SH-SY5Y (cell line): Measurements from ENCODE around the gene SLC48A1.

Experiments
- GATA2 ChIP-seq: IDR thresholded peaks from 2 replicates; pipeline ENCODE4 v1.6.1; 2011; ENCODE audit warnings: mild to moderate bottlenecking, low read depth, low read length
- GATA3 ChIP-seq: IDR thresholded peaks from 2 replicates; pipeline ENCODE4 v1.6.1; 2011; ENCODE audit warnings: low read depth, mild to moderate bottlenecking, low read length, moderate library complexity

GRCh38 chr12:47785036-47785886, 12.2 kb downstream of the SLC48A1 start:
- no peak for TF ChIP-seq GATA2
- TF ChIP-seq GATA3, result no peak
